ENCODE results near the gene LRRK1. TPM values are rescaled to one million over a fixed set of nuclear protein-coding genes. Genes with fewer than 3 reads are reported as not detected.

LRRK1 gene
- polyA plus RNA-seq, 1 of the 3 experiments (the other 2 are of a cell fraction) = 6.9 TPM

GRCh38 chr15:100875495-100875894 lies 43.7 kb upstream of the LRRK1 start:
- no peak for DNase-seq
- ChIA-PET POLR2A (no interaction called here), CTCF (interaction anchor here (1.0 to 3.1 kb wide), 5 partner anchors 10 to 248 kb away, joined by 3 to 19 read pairs (median 5); partner anchors contain the start of gene LRRK1)
- Histone ChIP-seq H3K9me3 (no peaks in the 10 kb centered on the region), H3K27me3 (ENCODE audit: insufficient read depth) (no peaks in the 10 kb centered on the region), H2AFZ (ENCODE audit: low read depth) (no peak overlapping the region), H3K4me1 (ENCODE audit: control insufficient read depth in 1 of 2, insufficient read depth in 2 of 2, low read depth in 1 of 2, low read length in 1 of 2) (peaks cover 0 to 24% of the 10 kb centered on the region in 2 experiments; a peak in 1 of 4 replicates), H4K20me1 (ENCODE audit: insufficient read depth) (no peaks in the 10 kb centered on the region), H3K27ac (ENCODE audit: low read depth in 2 of 2, low read length in 1 of 2) (no peak overlapping the region), H3K4me2 (no peak overlapping the region), H3K9ac (no peak overlapping the region), H3K79me2 (ENCODE audit: insufficient read depth) (no peaks in the 10 kb centered on the region), H3K9me2 (no peaks in the 10 kb centered on the region), H3F3A (replicated peaks; ENCODE audit: insufficient read depth) (no peaks in the 10 kb centered on the region), H3K4me3 (ENCODE audit: low read depth in 2 of 2, low read length in 1 of 2) (no peak overlapping the region), H3K36me3 (replicated peaks in 1 of 2; ENCODE audit: control insufficient read depth in 1 of 2, insufficient read depth in 2 of 2, low read length in 1 of 2) (no peaks in the 10 kb centered on the region)
- TF ChIP-seq CHD2 (IDR thresholded peaks at IDR 0.05; ENCODE audit: low read length, partially characterized antibody) = no peak
- no peak for TF ChIP-seq GATA2 (CRISPR knock-in tag; IDR thresholded peaks at IDR 0.05)
- no peak for TF ChIP-seq SMC3 (IDR thresholded peaks at IDR 0.05; ENCODE audit: low read depth, low read length)
- TF ChIP-seq, protein P1, sequence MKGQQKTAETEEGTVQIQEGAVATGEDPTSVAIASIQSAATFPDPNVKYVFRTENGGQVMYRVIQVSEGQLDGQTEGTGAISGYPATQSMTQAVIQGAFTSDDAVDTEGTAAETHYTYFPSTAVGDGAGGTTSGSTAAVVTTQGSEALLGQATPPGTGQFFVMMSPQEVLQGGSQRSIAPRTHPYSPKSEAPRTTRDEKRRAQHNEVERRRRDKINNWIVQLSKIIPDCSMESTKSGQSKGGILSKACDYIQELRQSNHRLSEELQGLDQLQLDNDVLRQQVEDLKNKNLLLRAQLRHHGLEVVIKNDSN (IDR thresholded peaks at IDR 0.05; ENCODE audit: borderline replicate concordance, low read depth) = no peak
- TF ChIP-seq YY1 (IDR thresholded peaks at IDR 0.05; ENCODE audit: low read depth) = no peak
- TF ChIP-seq MXI1 (IDR thresholded peaks at IDR 0.05; ENCODE audit: low read depth, low read length) = no peak
- no peak for TF ChIP-seq RCOR1 (IDR thresholded peaks at IDR 0.05; ENCODE audit: low read length)
- TF ChIP-seq POLR2AphosphoS5 (IDR thresholded peaks at IDR 0.05; ENCODE audit: low read depth, low read length) = no peak
- TF ChIP-seq JUND (IDR thresholded peaks at IDR 0.05) = no peak
- no peak for TF ChIP-seq RFX5 (IDR thresholded peaks at IDR 0.05; ENCODE audit: low read length)
- no peak for TF ChIP-seq FOSL2 (IDR thresholded peaks at IDR 0.05; ENCODE audit: borderline replicate concordance, low read depth)
- no peak for TF ChIP-seq RAD21 (IDR thresholded peaks at IDR 0.05; ENCODE audit: low read length)
- no peak for TF ChIP-seq RXRA (IDR thresholded peaks at IDR 0.05; ENCODE audit: borderline replicate concordance, low read depth)
- no peak for TF ChIP-seq EP300 (IDR thresholded peaks at IDR 0.05; ENCODE audit: borderline replicate concordance in 1 of 2, low read depth in 1 of 2, low read length in 1 of 2)
- TF ChIP-seq TEAD4 (IDR thresholded peaks at IDR 0.05; ENCODE audit: borderline replicate concordance, insufficient read depth) = no peak
- TF ChIP-seq MEF2A (IDR thresholded peaks at IDR 0.05; ENCODE audit: borderline replicate concordance, low read depth) = no peak
- TF ChIP-seq PBX3 (IDR thresholded peaks at IDR 0.05) = no peak
- TF ChIP-seq, protein P2, sequence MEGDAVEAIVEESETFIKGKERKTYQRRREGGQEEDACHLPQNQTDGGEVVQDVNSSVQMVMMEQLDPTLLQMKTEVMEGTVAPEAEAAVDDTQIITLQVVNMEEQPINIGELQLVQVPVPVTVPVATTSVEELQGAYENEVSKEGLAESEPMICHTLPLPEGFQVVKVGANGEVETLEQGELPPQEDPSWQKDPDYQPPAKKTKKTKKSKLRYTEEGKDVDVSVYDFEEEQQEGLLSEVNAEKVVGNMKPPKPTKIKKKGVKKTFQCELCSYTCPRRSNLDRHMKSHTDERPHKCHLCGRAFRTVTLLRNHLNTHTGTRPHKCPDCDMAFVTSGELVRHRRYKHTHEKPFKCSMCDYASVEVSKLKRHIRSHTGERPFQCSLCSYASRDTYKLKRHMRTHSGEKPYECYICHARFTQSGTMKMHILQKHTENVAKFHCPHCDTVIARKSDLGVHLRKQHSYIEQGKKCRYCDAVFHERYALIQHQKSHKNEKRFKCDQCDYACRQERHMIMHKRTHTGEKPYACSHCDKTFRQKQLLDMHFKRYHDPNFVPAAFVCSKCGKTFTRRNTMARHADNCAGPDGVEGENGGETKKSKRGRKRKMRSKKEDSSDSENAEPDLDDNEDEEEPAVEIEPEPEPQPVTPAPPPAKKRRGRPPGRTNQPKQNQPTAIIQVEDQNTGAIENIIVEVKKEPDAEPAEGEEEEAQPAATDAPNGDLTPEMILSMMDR (IDR thresholded peaks at IDR 0.05) = no peak
- TF ChIP-seq, protein P3, sequence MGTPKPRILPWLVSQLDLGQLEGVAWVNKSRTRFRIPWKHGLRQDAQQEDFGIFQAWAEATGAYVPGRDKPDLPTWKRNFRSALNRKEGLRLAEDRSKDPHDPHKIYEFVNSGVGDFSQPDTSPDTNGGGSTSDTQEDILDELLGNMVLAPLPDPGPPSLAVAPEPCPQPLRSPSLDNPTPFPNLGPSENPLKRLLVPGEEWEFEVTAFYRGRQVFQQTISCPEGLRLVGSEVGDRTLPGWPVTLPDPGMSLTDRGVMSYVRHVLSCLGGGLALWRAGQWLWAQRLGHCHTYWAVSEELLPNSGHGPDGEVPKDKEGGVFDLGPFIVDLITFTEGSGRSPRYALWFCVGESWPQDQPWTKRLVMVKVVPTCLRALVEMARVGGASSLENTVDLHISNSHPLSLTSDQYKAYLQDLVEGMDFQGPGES (IDR thresholded peaks at IDR 0.05; ENCODE audit: low read depth, low read length) = no peak
- TF ChIP-seq NRF1 (IDR thresholded peaks at IDR 0.05; ENCODE audit: low read depth, low read length) = no peak
- WGBS (ENCODE audit: low lambda C conversion rate) = 92% methylated on average over 2 of the region's 2 CpGs
